Neuronal stem cell (in vitro differentiated cells): Measurements from ENCODE around the gene STX4.

Experiments
- DNase-seq: peaks from one replicate; pipeline ENCODE4 v3.0.0-alpha.2; 2013; ENCODE audit warnings: low spot score
- H2AFZ ChIP-seq: one replicate; pipeline ENCODE4 v1.6.1; 2013; ENCODE audit warnings: mild to moderate bottlenecking, low read length, inconsistent platforms
- H2AK5ac ChIP-seq: 2 replicates; pipeline ENCODE4 v1.6.1; 2013; ENCODE audit warnings: low read depth, mild to moderate bottlenecking, inconsistent platforms, low read length, moderate library complexity, mixed read lengths
- H2BK120ac ChIP-seq: 2 replicates; pipeline ENCODE4 v1.6.1; 2013; ENCODE audit warnings: low read depth, mild to moderate bottlenecking, inconsistent platforms, low read length, moderate library complexity, mixed read lengths
- H2BK12ac ChIP-seq: one replicate; pipeline ENCODE4 v1.6.1; 2013; ENCODE audit warnings: low read length, inconsistent platforms
- H2BK15ac ChIP-seq: 2 replicates; pipeline ENCODE4 v1.6.1; 2013; ENCODE audit warnings: mild to moderate bottlenecking, low read length, inconsistent platforms, mixed read lengths
- H2BK5ac ChIP-seq: one replicate; pipeline ENCODE4 v1.6.1; 2013; ENCODE audit warnings: inconsistent platforms, mild to moderate bottlenecking, low read length, moderate library complexity
- H3K14ac ChIP-seq: one replicate; pipeline ENCODE4 v1.6.1; 2013; ENCODE audit warnings: low read length, inconsistent platforms
- H3K18ac ChIP-seq: 2 replicates; pipeline ENCODE4 v1.6.1; 2013; ENCODE audit warnings: low read length, inconsistent platforms
- H3K23ac ChIP-seq: 2 replicates; pipeline ENCODE4 v1.6.1; 2013; ENCODE audit warnings: low read depth, mild to moderate bottlenecking, mixed read lengths, low read length, inconsistent platforms; ENCODE audit not compliant: poor library complexity
- H3K27ac ChIP-seq: replicated peaks from 3 replicates; pipeline ENCODE4 v1.5.1; 2013; ENCODE audit warnings: low read length, inconsistent platforms
- H3K27me3 ChIP-seq, 3 experiments: 2 replicates each; pipeline ENCODE4 v1.6.1; 2013; ENCODE audit warnings: low read length in 3 of 3, mild to moderate bottlenecking in 2 of 3, inconsistent platforms in 1 of 3, low read depth in 1 of 3, mixed read lengths in 1 of 3, moderate library complexity in 1 of 3; ENCODE audit not compliant: control insufficient read depth in 3 of 3, insufficient read depth in 3 of 3
- H3K36me3 ChIP-seq, 2 donors: replicated peaks in 1 of 2; 2 replicates each; pipeline ENCODE4 v1.6.1; 2013; ENCODE audit warnings: low read length in 2 of 2; ENCODE audit not compliant: control insufficient read depth in 2 of 2, insufficient read depth in 2 of 2
- H3K4ac ChIP-seq: 2 replicates; pipeline ENCODE4 v1.6.1; 2013; ENCODE audit warnings: inconsistent platforms, mild to moderate bottlenecking, low read length, moderate library complexity
- H3K4me1 ChIP-seq, 2 donors: 1 replicate in 1 of 2; 2 replicates in 1 of 2; pipeline ENCODE4 v1.6.1; 2013; ENCODE audit warnings: low read length in 2 of 2, low read depth in 1 of 2; ENCODE audit not compliant: control insufficient read depth in 2 of 2, insufficient read depth in 1 of 2
- H3K4me2 ChIP-seq: one replicate; pipeline ENCODE4 v1.6.1; 2013; ENCODE audit warnings: mild to moderate bottlenecking, low read length, inconsistent platforms; ENCODE audit not compliant: insufficient read depth, poor library complexity, severe bottlenecking
- H3K4me3 ChIP-seq, 2 donors: 2 replicates each; pipeline ENCODE4 v1.5.1; 2013; ENCODE audit warnings: low read length in 2 of 2, mild to moderate bottlenecking in 2 of 2, inconsistent platforms in 1 of 2, moderate library complexity in 1 of 2
- H3K79me1 ChIP-seq: one replicate; pipeline ENCODE4 v1.6.1; 2013; ENCODE audit warnings: low read depth, mild to moderate bottlenecking, inconsistent platforms, low read length, moderate library complexity
- H3K9ac ChIP-seq: one replicate; pipeline ENCODE4 v1.6.1; 2013; ENCODE audit warnings: mild to moderate bottlenecking, low read depth, low read length, inconsistent platforms; ENCODE audit not compliant: poor library complexity
- H3K9me3 ChIP-seq, 2 donors: replicated peaks in 1 of 2; 2 replicates each; pipeline versions ENCODE3 to v1.6.1; 2013; ENCODE audit warnings: low read length in 2 of 2, mild to moderate bottlenecking in 2 of 2, inconsistent platforms in 1 of 2, low read depth in 1 of 2, mixed read lengths in 1 of 2, moderate library complexity in 1 of 2; ENCODE audit not compliant: control insufficient read depth in 2 of 2, insufficient read depth in 1 of 2
- H4K8ac ChIP-seq: one replicate; pipeline ENCODE4 v1.6.1; 2013; ENCODE audit warnings: low read depth, mild to moderate bottlenecking, inconsistent platforms, low read length, moderate library complexity
- H4K91ac ChIP-seq: one replicate; pipeline ENCODE4 v1.6.1; 2013; ENCODE audit warnings: low read length, low read depth, mild to moderate bottlenecking, inconsistent platforms; ENCODE audit not compliant: poor library complexity
- WGBS, 2 donors: extraction: QIAGEN DNeasy Blood & Tissue Kit; methylation state at CpG; one replicate each; pipeline ENCODE4 v1.1.7; 2013; ENCODE audit warnings: missing lambda C conversion rate in 2 of 2, mixed read lengths in 1 of 2; ENCODE audit not compliant: insufficient read length in 2 of 2, insufficient replicate concordance in 1 of 2; ENCODE audit errors: extremely low coverage in 2 of 2; 5-methylcytosine and 5-hydroxymethylcytosine counted together

STX4 gene

GRCh38 chr16:31022544-31023251 lies 10.7 kb upstream of the STX4 start:
- Histone ChIP-seq H2BK15ac (no peak overlapping the region), H3K18ac (no peak overlapping the region), H2BK5ac (no peak overlapping the region), H3K4me3 (no peak overlapping the region), H2AK5ac (no peak overlapping the region), H3K9me3 (no peaks in the 10 kb centered on the region), H3K79me1 (no peaks in the 10 kb centered on the region), H2AFZ (no peak overlapping the region), H3K36me3 (no peaks in the 10 kb centered on the region), H2BK120ac (no peak overlapping the region), H2BK12ac (no peak overlapping the region), H3K14ac (no peak overlapping the region), H3K4ac (no peak overlapping the region), H3K4me1 (peaks cover 0 to 1% of the 10 kb centered on the region in 2 donors), H4K8ac (no peak overlapping the region), H3K23ac (no peak overlapping the region), H3K27ac (no peak overlapping the region), H3K27me3 (no peaks in the 10 kb centered on the region), H3K4me2 (no peak overlapping the region), H4K91ac (no peak overlapping the region), H3K9ac (no peak overlapping the region)
- DNase-seq, result no peak
- WGBS, 2 donors, result no CpG with 5 or more reads among the region's 12 CpGs

- H3K79me1 ChIP-seq, result no peaks in the 10 kb centered on the region
- no peak overlapping the region for H2AK5ac ChIP-seq
- H2AFZ ChIP-seq, result no peak overlapping the region
- H2BK15ac ChIP-seq, result no peak overlapping the region
- H3K9me3 ChIP-seq, result no peaks in the 10 kb centered on the region
- no peak overlapping the region for H2BK12ac ChIP-seq
- H2BK120ac ChIP-seq, result no peak overlapping the region
- H3K4me1 ChIP-seq, result peaks cover 0 to 1% of the 10 kb centered on the region in 2 donors
- no peak overlapping the region for H4K8ac ChIP-seq
- H3K18ac ChIP-seq, result no peak overlapping the region
- H3K23ac ChIP-seq, result no peak overlapping the region
- H3K9ac ChIP-seq, result no peak overlapping the region
- no peak overlapping the region for H3K4ac ChIP-seq
- H4K91ac ChIP-seq, result no peak overlapping the region
- no peak overlapping the region for H3K4me3 ChIP-seq
- H2BK5ac ChIP-seq, result no peak overlapping the region
- no peak overlapping the region for H3K14ac ChIP-seq
- DNase-seq, result no peak
- WGBS, 2 donors, result no CpG with 5 or more reads among the region's 4 CpGs
- H3K4me2 ChIP-seq, result no peak overlapping the region
- H3K27ac ChIP-seq, result no peak overlapping the region
- H3K27me3 ChIP-seq, result no peaks in the 10 kb centered on the region
- H3K36me3 ChIP-seq, result no peaks in the 10 kb centered on the region
These were observed 10.1 kb upstream of the STX4 start for GRCh38 chr16:31023252-31023602.

GRCh38 chr16:31023627-31024226 lies 9.6 kb upstream of the STX4 start:
- no peak overlapping the region for H3K14ac ChIP-seq
- H4K8ac ChIP-seq, result no peak overlapping the region
- H3K4ac ChIP-seq, result no peak overlapping the region
- no peak overlapping the region for H3K9ac ChIP-seq
- H3K36me3 ChIP-seq, result no peaks in the 10 kb centered on the region
- no peak overlapping the region for H2AK5ac ChIP-seq
- H4K91ac ChIP-seq, result no peak overlapping the region
- H2BK120ac ChIP-seq, result no peak overlapping the region
- no peaks in the 10 kb centered on the region for H3K79me1 ChIP-seq
- H3K4me3 ChIP-seq, result no peak overlapping the region
- H2BK5ac ChIP-seq, result no peak overlapping the region
- no peak overlapping the region for H3K4me2 ChIP-seq
- H3K18ac ChIP-seq, result no peak overlapping the region
- no peak overlapping the region for H3K23ac ChIP-seq
- H2BK15ac ChIP-seq, result no peak overlapping the region
- no peaks in the 10 kb centered on the region for H3K9me3 ChIP-seq
- DNase-seq, result no peak
- H3K4me1 ChIP-seq, result peaks cover 0 to 1% of the 10 kb centered on the region in 2 donors
- H2AFZ ChIP-seq, result no peak overlapping the region
- H2BK12ac ChIP-seq, result no peak overlapping the region
- H3K27ac ChIP-seq, result no peak overlapping the region
- no CpG with 5 or more reads among the region's 6 CpGs for WGBS, 2 donors
- H3K27me3 ChIP-seq, result no peaks in the 10 kb centered on the region

- no peak overlapping the region for H3K4me3 ChIP-seq
- H3K4me2 ChIP-seq, result no peak overlapping the region
- H3K79me1 ChIP-seq, result no peaks in the 10 kb centered on the region
- no peak overlapping the region for H3K23ac ChIP-seq
- H2BK12ac ChIP-seq, result no peak overlapping the region
- no CpG with 5 or more reads among the region's 5 CpGs for WGBS, 2 donors
- no peak overlapping the region for H3K14ac ChIP-seq
- H4K8ac ChIP-seq, result no peak overlapping the region
- no peak overlapping the region for H2BK120ac ChIP-seq
- peaks cover 0 to 1% of the 10 kb centered on the region in 2 donors for H3K4me1 ChIP-seq
- peak overlapping the region; percentile 57 for H2AFZ ChIP-seq
- no peak overlapping the region for H3K4ac ChIP-seq
- no peak for DNase-seq
- no peak overlapping the region for H3K18ac ChIP-seq
- H4K91ac ChIP-seq, result no peak overlapping the region
- H2BK5ac ChIP-seq, result no peak overlapping the region
- H3K9me3 ChIP-seq, result no peaks in the 10 kb centered on the region
- H2AK5ac ChIP-seq, result no peak overlapping the region
- H3K27ac ChIP-seq, result no peak overlapping the region
- H2BK15ac ChIP-seq, result no peak overlapping the region
- H3K9ac ChIP-seq, result no peak overlapping the region
- no peaks in the 10 kb centered on the region for H3K27me3 ChIP-seq
- no peaks in the 10 kb centered on the region for H3K36me3 ChIP-seq
These were observed 8.0 kb upstream of the STX4 start for GRCh38 chr16:31025339-31025738.
